NCI-H2107 (cell line): ENCODE data around the gene CDR2L.
"Not testable (repeated sequence)": the region's sequence is repeated elsewhere in the genome, so short reads cannot be mapped to it uniquely, and the experiment has no call there.

Experiments
- DNase-seq: peaks from one replicate; lab custom pipeline; 2025; lab: John Stamatoyannopoulos, UW

Gene CDR2L

GRCh38 chr17:75044716-75045115 lies 57.3 kb downstream of the CDR2L start:
- no peak for DNase-seq

GRCh38 chr17:75045946-75046406 lies 58.5 kb downstream of the CDR2L start:
- not testable (repeated sequence) for DNase-seq

GRCh38 chr17:75046407-75047289 lies 59.2 kb downstream of the CDR2L start, which contains the start of the genes ATP5PD and KCTD2:
Gene ATP5PD, minus strand, starts transcription at chr17:75046969. Its CDS starts 4,319 bp downstream, at chr17:75042650.
Gene KCTD2, plus strand, starts transcription at chr17:75047225. Its CDS starts 26 bp downstream, at chr17:75047251.
- DNase-seq = peak; percentile 94

DNA sequence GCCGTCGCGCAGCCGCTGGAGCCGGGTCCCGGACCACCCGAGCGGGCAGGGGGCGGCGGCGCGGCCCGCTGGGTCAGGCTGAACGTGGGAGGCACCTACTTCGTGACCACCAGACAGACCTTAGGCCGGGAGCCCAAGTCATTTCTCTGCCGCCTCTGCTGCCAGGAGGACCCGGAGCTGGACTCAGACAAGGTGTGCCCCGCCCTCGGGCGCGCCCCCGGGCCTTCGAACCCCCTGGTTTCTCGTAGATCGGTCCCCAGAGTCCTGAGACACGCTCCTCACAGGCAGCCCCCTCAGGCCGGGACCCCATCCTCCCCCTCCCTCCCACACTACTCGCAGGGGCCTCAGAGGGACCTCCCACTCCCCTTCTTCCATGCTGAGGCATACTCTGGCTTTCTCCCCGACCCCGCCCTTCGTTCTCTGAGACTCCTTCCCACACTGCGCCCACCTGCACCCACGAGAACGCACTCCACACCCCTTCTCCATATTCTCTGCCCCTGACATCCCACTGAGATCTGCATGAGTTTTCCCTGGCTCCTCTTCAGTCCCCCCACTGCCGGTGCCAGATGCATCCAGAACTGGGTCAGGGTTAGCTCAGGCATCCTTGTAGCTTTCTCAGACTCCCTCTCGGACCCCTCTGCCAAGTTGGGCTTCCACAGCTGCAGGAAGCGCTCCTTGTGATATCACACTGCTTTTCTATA lies 60.1 kb downstream of the CDR2L start:
- DNase-seq = no peak

DNA sequence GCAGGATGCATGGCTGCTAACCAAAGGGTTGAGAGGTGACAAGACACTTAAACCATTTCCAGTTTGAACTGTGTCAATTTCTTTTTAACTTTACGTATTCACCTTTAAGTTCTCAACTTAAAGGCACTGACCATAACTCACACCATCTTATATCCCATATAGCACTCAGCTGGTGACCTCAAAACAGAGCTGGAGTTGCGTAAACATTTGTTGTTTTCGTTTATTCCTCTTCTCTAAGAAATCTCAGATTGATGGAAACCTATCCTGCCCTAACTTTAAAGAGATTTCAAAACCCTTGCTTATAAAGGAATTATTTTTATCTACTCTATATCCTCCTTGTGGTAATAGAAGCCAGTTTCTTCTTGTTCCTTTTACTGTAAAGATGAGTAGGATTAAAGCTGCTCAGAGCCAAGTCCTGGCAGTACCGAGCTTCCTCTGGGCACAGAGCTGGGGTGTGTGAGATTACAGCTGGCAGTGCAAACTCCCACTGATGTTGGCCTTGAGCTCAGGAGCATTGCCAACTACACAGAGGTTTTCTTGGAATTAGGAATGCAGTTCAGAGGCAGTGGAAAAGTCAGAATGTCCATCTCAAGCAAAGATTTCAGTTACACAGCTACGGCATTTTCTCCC lies 60.9 kb downstream of the CDR2L start:
- no peak for DNase-seq

- no peak for DNase-seq
Measured at GRCh38 chr17:75049057-75049456, 61.6 kb downstream of the CDR2L start.

GRCh38 chr17:75049706-75050105 lies 62.3 kb downstream of the CDR2L start:
- no peak for DNase-seq

DNA sequence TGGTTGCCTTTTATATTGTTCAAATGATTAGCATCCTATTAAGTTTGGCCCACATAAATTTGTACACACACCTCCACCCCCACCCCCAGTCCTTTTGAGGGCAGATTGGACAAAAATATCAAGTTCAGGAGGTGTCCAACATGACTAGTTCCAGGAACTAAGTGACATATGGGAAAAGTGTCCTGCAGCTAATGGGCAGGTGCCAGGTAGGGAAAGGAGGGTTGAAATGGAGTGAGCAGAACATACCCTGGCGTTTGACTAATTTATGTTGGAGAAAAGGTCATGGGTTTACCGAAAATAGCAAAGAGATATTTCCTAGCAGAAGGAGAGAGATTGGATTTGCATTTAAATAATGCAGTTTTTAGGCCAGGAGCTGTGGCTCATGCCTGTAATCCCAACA lies 64.5 kb downstream of the CDR2L start:
- no peak for DNase-seq
